Erythroblast (primary cell): ENCODE results near the gene AP2S1.

ENCODE experiments used
- GATA1 ChIP-seq: IDR thresholded peaks from 2 replicates; pipeline ENCODE4 v1.6.1; 2011; ENCODE audit warnings: low read depth, mild to moderate bottlenecking, control low read depth, low read length, moderate library complexity
- POLR2A ChIP-seq: IDR thresholded peaks from 2 replicates; pipeline ENCODE4 v1.6.1; 2011; ENCODE audit warnings: mild to moderate bottlenecking, low read length

DNA sequence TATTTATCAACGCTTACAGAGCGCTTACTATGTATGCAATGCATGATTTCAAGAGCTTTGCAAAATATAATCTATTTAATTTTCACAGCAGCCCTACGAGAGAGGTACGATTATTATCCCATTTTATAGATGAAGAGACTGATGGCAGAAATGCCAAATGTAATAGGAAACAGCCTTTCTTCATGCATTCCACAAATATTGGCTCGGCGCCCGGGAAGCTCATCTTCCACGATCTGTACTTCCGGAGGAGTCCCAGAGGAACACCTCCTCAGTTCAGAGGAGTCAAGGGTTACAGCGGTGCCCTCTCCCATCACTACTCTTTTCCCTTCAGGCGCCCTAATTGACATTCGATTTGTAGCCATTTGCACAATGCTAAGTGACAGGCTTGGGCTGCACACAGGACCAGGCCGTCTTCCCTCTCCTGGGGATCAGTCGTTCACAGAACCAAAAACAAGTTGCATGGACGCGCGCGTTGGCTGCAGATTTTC is 9.0 kb upstream of the AP2S1 start:
- TF ChIP-seq POLR2A (no peak), GATA1 (no peak)
